ENCODE measurements around the gene CTSD. TPM values are rescaled to one million over a fixed set of nuclear protein-coding genes. Genes with fewer than 3 reads are reported as not detected.

CTSD gene
- total RNA-seq, 1 donor from 2014 or later: 109 TPM

DNA sequence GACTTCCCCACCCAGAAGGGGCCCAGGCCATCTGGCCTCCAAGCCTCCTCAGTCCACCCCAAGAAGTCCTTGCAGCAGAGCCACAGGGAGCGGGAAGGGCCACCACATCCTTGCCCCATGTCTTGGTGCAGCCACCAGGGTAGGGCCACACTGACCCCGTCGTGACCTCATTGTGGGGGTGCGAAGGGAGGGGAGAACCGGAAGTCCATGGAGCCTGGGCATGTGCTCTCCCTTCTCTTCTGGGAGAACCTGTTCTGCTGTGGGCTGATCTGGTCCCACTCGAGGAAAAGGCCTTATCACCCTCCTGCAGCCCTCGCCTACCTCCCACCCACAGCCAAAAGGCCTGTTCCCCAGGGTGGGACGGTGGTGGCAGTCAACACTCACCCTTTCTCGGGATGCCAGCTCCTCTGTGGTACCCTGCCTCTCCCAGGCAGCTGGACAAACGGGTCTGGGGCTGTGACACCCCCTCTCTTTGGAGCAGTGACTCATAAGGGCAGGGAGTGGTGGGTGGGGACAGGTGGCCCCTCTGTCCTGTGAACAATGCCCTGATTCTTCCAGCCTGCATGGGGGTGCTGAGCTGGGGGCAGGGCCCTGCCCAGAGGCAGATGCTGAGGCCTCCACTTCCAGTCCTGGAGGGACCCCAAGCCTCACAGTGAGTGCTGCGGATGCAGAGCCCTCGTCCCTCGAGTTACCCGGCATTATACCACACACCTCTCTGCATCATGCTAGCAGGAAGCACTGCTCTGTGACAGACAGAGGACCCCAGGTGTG lies 14.6 kb upstream of the CTSD start:
- TF ChIP-seq, protein P1, sequence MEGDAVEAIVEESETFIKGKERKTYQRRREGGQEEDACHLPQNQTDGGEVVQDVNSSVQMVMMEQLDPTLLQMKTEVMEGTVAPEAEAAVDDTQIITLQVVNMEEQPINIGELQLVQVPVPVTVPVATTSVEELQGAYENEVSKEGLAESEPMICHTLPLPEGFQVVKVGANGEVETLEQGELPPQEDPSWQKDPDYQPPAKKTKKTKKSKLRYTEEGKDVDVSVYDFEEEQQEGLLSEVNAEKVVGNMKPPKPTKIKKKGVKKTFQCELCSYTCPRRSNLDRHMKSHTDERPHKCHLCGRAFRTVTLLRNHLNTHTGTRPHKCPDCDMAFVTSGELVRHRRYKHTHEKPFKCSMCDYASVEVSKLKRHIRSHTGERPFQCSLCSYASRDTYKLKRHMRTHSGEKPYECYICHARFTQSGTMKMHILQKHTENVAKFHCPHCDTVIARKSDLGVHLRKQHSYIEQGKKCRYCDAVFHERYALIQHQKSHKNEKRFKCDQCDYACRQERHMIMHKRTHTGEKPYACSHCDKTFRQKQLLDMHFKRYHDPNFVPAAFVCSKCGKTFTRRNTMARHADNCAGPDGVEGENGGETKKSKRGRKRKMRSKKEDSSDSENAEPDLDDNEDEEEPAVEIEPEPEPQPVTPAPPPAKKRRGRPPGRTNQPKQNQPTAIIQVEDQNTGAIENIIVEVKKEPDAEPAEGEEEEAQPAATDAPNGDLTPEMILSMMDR (conservative IDR thresholded peaks at IDR 0.05): no peak
- DNase-seq (ENCODE audit: low read depth, low spot score): no peak
- H3K27me3 Mint-ChIP-seq (ENCODE audit: low read depth): no peaks in the 10 kb centered on the region
- H3K9me3 Mint-ChIP-seq: peaks cover 4% of the 10 kb centered on the region
- H3K4me1 Mint-ChIP-seq: peaks cover 7% of the 10 kb centered on the region
- H3K36me3 Mint-ChIP-seq (ENCODE audit: low read depth): no peaks in the 10 kb centered on the region
- H3K4me3 Mint-ChIP-seq: no peak overlapping the region
- H3K27ac Mint-ChIP-seq (ENCODE audit: unreplicated experiment): no peak overlapping the region

DNA sequence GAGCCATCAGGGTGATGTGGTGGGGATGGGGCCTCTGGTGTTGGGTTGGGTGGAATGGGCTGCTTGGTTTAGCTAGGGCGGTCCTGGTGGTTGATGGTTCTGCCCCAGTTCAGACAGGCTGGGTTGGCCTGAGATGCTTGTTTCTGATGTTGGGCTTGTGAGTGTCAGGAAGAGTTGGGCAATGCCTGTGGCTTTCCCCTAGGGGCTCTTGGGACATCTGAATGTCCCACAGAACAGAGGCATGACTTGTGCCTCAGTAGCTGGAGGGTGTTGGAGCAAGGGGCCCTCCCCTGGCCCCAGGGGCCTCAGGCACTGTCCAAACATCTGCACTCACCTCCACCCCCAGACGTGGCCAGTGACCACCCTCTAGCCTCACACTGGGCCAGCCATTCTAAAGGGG lies 14.0 kb upstream of the CTSD start:
- Mint-ChIP-seq H3K27ac (ENCODE audit: unreplicated experiment) (no peak overlapping the region), H3K9me3 (peaks cover 4% of the 10 kb centered on the region), H3K36me3 (ENCODE audit: low read depth) (no peaks in the 10 kb centered on the region), H3K4me3 (no peak overlapping the region), H3K4me1 (peaks cover 7% of the 10 kb centered on the region), H3K27me3 (ENCODE audit: low read depth) (no peaks in the 10 kb centered on the region)
- TF ChIP-seq, protein P1 (conservative IDR thresholded peaks at IDR 0.05): no peak
- no peak for DNase-seq (ENCODE audit: low read depth, low spot score)

DNA sequence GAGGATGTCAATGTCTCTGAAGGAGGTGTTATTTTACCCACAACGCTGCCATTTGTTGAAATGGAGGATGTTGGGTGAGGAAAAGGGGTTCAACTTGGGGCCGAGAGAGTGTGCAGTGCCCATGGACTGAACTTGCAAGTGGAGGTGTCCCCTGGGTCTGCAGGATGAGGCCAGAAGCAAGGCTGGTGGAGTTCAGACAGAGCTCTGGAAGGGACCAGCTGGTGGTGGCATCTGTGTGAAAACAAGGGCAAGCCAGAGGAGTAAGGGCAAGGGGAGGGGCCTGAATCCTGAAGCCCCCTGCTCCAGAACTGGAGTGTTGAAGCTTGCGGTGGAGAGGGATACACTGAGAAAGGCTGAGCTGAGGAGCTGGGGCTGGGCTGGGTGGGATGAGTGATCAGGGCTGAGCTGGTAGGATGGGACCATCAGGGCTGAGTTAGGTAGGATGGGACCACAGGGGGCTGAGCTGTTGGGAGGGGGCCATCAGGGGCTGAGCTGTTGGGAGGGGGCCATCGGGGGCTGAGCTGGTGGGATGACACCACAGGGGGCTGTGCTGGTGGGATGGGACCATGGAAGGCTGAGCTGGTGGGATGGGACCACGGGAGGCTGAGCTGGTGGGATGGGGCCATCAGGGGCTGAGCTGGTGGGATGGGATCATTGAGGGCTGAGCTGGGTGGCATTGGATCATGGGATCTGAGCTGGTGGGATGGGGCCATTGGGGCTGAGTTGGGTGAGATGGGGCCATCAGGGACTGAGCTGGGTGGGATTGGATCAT lies 13.4 kb upstream of the CTSD start:
- H3K27me3 Mint-ChIP-seq (ENCODE audit: low read depth): no peaks in the 10 kb centered on the region
- no peak for DNase-seq (ENCODE audit: low read depth, low spot score)
- peaks cover 4% of the 10 kb centered on the region for H3K9me3 Mint-ChIP-seq
- TF ChIP-seq, protein P1 (conservative IDR thresholded peaks at IDR 0.05): no peak
- peaks cover 12% of the 10 kb centered on the region for H3K4me1 Mint-ChIP-seq
- H3K4me3 Mint-ChIP-seq: no peak overlapping the region
- H3K27ac Mint-ChIP-seq (ENCODE audit: unreplicated experiment): no peak overlapping the region
- no peaks in the 10 kb centered on the region for H3K36me3 Mint-ChIP-seq (ENCODE audit: low read depth)

DNA sequence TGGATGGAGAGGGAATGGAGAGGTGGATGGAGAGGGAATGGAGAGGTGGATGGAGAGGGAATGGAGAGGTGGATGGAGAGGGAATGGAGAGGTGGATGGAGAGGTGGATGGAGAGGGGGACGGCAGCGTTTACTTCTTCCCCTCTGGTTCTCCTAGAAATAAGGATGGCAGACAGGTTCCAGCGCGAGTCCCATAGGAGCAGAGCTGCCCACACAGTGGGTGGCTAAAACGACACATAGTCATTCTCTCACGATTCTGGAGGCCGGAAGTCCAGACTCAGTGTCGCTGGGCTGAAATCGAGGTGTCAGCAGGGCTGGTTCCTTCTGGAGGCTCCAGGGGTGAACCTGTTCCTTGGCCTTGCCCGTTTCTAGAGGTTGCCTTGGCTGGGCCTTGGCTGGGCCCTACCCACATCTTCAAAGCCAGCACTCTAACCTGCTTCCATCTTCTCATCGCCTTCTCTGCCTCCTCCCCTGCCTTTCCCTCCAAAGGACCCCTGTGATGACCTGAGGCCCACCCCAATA lies 12.7 kb upstream of the CTSD start:
- no peak for DNase-seq (ENCODE audit: low read depth, low spot score)
- H3K9me3 Mint-ChIP-seq: peaks cover 4% of the 10 kb centered on the region
- H3K4me3 Mint-ChIP-seq: no peak overlapping the region
- H3K36me3 Mint-ChIP-seq (ENCODE audit: low read depth): no peaks in the 10 kb centered on the region
- H3K27me3 Mint-ChIP-seq (ENCODE audit: low read depth): no peaks in the 10 kb centered on the region
- TF ChIP-seq, protein P1 (conservative IDR thresholded peaks at IDR 0.05): no peak
- no peak overlapping the region for H3K27ac Mint-ChIP-seq (ENCODE audit: unreplicated experiment)
- peaks cover 16% of the 10 kb centered on the region for H3K4me1 Mint-ChIP-seq

DNA sequence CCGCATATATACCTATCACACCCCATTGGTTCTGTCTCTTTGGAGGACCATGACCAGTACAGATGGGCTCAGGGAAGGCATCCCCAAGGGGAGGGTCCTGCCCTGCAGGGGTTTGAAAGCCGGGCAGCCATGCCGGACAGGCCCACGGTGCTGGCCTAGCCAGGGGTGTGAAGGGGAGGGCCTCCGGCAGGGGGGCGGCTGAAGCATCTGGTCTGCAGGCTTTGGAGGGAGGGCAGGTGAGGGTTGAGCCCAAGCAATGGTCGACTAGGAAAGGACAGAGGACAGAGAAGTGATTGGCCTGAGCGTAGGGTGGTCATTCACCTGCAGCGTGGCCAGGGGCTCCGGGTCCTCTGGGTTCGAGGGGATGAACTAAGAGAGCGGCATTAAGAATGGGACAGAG lies 11.2 kb upstream of the CTSD start:
- Mint-ChIP-seq H3K27me3 (ENCODE audit: low read depth) (no peaks in the 10 kb centered on the region), H3K27ac (ENCODE audit: unreplicated experiment) (no peak overlapping the region), H3K4me3 (no peak overlapping the region), H3K4me1 (peaks cover 9% of the 10 kb centered on the region), H3K36me3 (ENCODE audit: low read depth) (no peaks in the 10 kb centered on the region), H3K9me3 (peaks cover 4% of the 10 kb centered on the region)
- DNase-seq (ENCODE audit: low read depth, low spot score): no peak
- TF ChIP-seq, protein P1 (conservative IDR thresholded peaks at IDR 0.05): no peak

Measured in neural crest cell (in vitro differentiated cells).